HG03159 (cell line): ENCODE measurements around the gene SLC35F2.
"Not testable (repeated sequence)": the region's sequence is repeated elsewhere in the genome, so short reads cannot be mapped to it uniquely, and the experiment has no call there.

ENCODE experiments used
- ATAC-seq: cut with Tn5 transposase; IDR thresholded peaks from one replicate; pipeline ENCODE4 v1.9.1; 2021; ENCODE audit warnings: mild to moderate bottlenecking, moderate library complexity; ENCODE audit not compliant: unreplicated experiment

SLC35F2 gene

GRCh38 chr11:107858217-107859070, at the start of gene SLC35F2:
Gene SLC35F2 (minus strand): TSS chr11:107858787. CDS start chr11:107858767, 20 bp downstream.
- ATAC-seq: peak; percentile 90

GRCh38 chr11:107908211-107908610, 49.6 kb upstream of the SLC35F2 start:
- no peak for ATAC-seq

- ATAC-seq: peak; percentile 67
Observed at GRCh38 chr11:107898270-107898669, 39.7 kb upstream of the SLC35F2 start.

GRCh38 chr11:107882095-107882820, 23.7 kb upstream of the SLC35F2 start:
- no peak for ATAC-seq

GRCh38 chr11:107881471-107881870, 22.9 kb upstream of the SLC35F2 start:
- not testable (repeated sequence) for ATAC-seq

GRCh38 chr11:107876141-107876540, 17.6 kb upstream of the SLC35F2 start:
- no peak for ATAC-seq

GRCh38 chr11:107864591-107864990, 6.0 kb upstream of the SLC35F2 start:
- ATAC-seq: no peak

- no peak for ATAC-seq
Observed at GRCh38 chr11:107860688-107861087, 2.1 kb upstream of the SLC35F2 start.

- ATAC-seq: not testable (repeated sequence)
Observed at GRCh38 chr11:107860240-107860620, 1.6 kb upstream of the SLC35F2 start.

- no peak for ATAC-seq
Observed at GRCh38 chr11:107859459-107860239, 1.1 kb upstream of the SLC35F2 start.

- ATAC-seq: no peak
Observed at GRCh38 chr11:107857550-107858216, 904 bp downstream of the SLC35F2 start.

GRCh38 chr11:107856981-107857517, 1.5 kb downstream of the SLC35F2 start:
- no peak for ATAC-seq

- no peak for ATAC-seq
Observed at GRCh38 chr11:107856180-107856980, 2.2 kb downstream of the SLC35F2 start.

- no peak for ATAC-seq
Observed at GRCh38 chr11:107853070-107853469, 5.5 kb downstream of the SLC35F2 start.

- no peak for ATAC-seq
Observed at GRCh38 chr11:107851704-107852310, 6.8 kb downstream of the SLC35F2 start.

GRCh38 chr11:107849790-107850189, 8.8 kb downstream of the SLC35F2 start:
- no peak for ATAC-seq

GRCh38 chr11:107848345-107848744, 10.2 kb downstream of the SLC35F2 start:
- ATAC-seq: no peak

GRCh38 chr11:107847184-107847583, 11.4 kb downstream of the SLC35F2 start:
- ATAC-seq: no peak

GRCh38 chr11:107844041-107844440, 14.5 kb downstream of the SLC35F2 start:
- ATAC-seq: no peak
